Limb (tissue), 2 donors: ENCODE measurements around the gene PXT1.
"Not testable (repeated sequence)": the region's sequence is repeated elsewhere in the genome, so short reads cannot be mapped to it uniquely, and the experiment has no call there.

Source experiments
- DNase-seq, 2 donors: peaks; one replicate each; pipeline ENCODE4 v3.0.0-alpha.2; 2016; ENCODE audit errors: extremely low spot score in 2 of 2

PXT1 gene

GRCh38 chr6:36368921-36369865, 73.5 kb downstream of the PXT1 start:
- no peak for DNase-seq

GRCh38 chr6:36368421-36368820, 74.2 kb downstream of the PXT1 start:
- DNase-seq: no peak

DNA sequence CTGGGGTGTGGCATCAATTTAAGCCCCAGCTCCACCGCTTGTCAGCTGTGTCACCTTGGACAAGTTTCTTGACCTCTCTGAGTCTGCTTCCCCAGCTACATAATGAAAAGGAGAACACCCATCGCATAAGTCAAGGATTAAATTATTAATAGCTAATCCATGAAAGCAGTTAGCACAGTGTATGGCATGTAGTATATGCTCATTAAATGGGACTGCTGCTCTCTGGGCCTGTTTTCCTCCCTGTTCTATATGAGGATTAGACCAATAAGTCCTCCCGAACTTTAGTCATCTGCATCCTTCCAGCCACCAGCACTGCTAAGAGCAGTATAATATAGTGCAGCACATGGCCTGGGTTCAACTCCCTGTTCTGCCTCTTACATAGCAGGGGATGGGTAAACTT, 74.9 kb downstream of the PXT1 start:
- DNase-seq: no peak

DNA sequence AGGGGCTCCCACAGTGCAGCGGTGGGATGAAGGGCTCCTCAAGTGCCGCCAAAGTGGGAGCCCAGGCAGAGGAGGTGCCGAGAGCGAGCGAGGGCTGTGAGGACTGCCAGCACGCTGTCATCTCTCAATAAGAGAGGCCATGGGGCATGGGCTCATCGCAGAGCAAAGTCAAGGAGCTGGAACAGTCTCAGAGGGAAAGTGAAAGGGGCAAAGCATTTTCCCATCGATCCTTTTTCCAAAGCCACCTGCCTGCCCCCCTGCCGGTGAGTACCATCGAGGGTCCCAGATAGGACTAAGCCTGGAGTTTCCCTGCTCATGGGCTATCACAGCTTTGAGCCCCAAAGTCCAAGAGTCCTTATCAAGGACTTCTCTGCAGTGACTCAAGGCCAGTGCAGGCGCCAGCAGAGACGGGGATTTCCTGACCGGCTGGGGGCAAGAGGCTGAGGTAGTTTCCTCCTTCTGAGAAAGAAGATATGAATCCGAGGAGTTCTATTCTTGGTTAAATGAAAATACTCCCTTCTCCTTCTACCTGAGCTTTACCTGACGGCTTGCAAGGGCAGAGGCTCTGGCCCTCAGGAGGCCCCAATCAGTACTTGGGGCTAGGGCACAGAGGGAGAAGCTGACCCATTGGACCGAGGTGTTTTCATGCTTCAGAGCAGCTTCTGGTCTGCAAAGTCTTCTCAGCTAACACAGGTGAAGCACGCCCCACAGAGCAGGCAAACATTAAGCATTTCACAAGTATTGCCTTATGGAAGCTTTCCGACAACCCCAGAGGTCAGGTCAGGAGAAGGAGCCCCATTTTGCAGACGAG, 77.8 kb downstream of the PXT1 start:
- DNase-seq: no peak

GRCh38 chr6:36364061-36364635, 78.5 kb downstream of the PXT1 start:
- not testable (repeated sequence) for DNase-seq

- not testable (repeated sequence) for DNase-seq
Observed at GRCh38 chr6:36363371-36363752, 79.3 kb downstream of the PXT1 start.

- no peak for DNase-seq
Observed at GRCh38 chr6:36362551-36363370, 79.9 kb downstream of the PXT1 start.

- DNase-seq: no peak
Observed at GRCh38 chr6:36361071-36361470, 81.6 kb downstream of the PXT1 start.

DNA sequence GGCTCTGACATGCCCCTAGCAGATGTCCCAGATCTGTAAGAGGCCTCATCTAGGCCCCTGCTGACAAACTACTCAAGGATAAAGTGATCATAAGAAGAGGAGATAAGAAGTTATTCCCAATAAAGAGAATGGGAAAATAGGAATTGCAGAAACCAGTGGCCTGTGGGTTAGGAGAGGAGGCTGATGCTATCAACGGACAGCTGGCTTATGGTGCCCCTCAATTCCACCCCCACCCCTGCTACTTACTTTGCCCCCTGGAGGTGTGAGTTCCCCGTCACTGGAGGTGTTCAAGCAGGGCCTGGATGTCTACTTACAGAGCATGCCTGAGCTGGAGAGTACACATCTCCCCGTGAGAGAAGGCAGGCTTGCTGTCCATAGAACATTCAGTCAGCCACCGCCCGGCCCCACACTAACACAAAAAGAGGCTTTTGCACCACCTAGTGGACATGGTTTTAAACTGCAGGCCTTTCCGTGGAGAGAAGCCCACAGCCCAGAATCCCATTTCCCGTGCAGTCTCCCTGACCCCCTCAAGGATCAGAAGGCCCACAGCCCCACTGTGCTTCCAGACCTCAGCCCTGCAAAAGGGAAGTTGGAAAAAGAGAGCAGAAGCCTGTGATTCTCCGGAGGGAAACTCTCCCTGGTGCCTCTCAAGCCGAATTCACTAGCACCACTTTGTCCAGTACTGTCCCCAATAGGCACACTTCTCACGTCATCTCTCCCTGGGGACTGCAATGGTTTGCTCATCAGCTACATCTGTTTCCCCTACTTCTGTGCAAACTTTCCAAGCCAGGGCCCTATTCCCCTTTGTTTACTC, 82.2 kb downstream of the PXT1 start:
- peak; percentile 84 to 85 for DNase-seq

DNA sequence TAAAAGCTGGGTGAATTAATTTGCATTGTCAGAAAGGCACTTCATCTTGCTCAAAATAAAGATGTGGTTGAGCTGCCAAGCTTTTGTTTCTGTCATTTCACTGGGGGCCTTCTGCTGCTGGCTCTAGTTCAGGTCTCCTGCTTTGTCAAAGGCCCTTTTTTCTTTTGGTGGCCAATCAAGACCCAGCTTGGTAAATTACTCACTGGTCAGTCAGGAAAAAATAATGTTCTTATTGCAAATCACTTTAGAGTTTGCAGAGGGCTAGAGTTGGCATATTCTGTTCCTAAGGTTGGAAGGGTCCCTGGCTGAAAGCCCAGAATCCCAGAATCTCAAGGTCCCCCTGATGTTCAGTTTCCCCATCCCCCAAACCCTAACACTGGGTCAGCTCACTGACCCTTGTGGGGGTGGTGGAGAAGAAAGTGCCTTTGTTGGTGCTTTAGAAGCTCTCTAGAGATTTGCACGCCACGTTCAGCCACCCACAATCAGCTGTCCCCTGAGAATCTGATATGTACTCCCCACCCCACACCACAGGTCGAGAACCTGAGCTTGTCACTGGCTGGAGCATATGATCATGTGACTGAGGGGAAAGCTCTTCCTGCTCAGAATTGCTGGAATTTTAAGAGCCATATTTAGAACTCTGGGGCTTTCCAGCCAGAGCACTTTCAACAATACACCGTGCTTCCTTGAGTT, 84.3 kb downstream of the PXT1 start:
- no peak for DNase-seq

DNA sequence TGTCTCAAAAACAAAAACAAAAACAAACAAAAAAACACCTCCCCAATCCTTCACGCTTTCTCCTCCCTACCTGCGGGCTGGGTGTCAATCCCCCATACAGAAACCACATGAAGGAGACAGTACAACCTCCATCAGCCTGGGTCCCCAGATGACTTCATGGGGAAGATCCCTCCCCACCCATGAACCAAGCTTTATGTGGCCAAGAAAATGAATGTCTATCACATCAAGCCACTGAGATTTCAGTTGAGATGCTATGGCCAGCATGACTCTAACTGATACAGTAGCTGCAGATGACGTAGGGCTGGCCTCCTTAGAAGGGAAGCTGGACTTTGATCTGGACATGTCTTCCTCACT, 84.8 kb downstream of the PXT1 start:
- no peak for DNase-seq

- no peak for DNase-seq
Observed at GRCh38 chr6:36355819-36356218, 86.8 kb downstream of the PXT1 start.

- no peak for DNase-seq
Observed at GRCh38 chr6:36353411-36353915, 89.2 kb downstream of the PXT1 start.

DNA sequence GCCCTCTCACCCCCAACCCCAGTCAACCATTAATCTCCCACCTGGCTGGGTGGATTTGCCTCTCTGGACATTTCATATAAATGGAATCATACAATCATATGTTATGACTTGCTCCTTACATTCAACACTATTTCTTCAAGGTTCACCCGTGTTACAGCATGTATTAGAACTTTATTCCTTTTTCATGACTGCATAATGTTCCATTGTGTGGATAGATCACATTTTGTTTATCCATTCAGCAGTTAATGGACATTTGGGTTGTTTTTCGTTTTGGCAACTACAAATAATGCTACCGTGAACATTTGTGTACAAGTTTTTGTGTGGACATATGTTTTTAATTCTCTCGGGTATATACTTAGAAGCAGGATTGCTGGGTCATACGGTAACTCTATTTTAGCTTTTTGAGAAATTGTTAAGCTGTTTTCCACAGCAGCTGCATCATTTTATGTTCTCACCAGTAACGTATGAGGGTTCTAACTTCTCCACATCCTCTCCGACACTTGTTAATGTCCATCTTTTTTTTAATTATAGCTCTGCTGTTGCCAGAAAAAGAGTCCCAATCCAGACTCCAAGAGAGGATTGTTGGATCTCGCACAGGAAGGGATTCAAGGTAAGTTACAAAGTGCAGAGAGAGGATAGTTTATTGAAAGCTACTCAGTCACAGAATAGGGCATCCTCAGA, 90.0 kb downstream of the PXT1 start:
- no peak for DNase-seq

DNA sequence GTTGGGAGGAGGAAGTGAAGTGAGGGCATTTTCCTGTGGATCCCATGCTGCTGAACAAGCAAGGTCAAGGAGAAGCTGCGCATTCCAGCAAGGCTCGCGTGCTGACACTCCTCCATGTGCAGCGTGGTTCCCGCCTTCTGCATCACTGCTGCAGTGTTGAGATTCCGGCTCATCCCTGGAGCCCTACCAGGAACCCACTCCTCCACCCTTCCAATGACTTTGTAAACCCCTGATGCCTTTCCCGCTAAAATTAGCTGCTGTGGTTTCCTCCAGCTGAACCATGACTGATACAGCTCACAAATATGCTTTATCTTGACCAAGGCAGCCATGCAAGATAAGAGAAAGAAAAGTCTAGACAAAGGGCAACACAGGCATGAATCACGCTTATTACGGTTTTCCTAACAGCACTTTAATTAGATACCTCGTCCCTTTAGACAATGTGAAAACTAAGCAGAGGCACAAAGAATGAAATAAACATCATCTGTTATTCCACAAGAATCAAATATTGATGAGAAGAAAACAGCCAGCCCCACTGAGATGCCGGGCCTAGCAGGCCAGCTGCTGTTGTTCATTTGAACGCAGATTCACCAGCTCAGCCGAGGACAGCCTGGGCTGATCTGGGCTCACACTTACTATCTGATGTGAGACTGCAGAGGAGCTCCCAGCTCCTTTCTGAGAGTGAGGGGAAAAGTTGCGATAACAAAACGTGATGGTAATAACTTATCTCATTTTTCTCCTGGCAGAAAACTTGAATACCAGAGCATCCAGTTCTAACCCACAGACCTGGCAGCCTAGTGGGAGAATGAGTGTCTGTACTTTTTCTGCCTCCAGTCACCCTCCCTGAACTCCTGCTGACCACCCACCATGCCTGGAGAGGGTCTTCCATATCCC, 91.7 kb downstream of the PXT1 start:
- DNase-seq: no peak

GRCh38 chr6:36350082-36350481, 92.6 kb downstream of the PXT1 start:
- no peak for DNase-seq

DNA sequence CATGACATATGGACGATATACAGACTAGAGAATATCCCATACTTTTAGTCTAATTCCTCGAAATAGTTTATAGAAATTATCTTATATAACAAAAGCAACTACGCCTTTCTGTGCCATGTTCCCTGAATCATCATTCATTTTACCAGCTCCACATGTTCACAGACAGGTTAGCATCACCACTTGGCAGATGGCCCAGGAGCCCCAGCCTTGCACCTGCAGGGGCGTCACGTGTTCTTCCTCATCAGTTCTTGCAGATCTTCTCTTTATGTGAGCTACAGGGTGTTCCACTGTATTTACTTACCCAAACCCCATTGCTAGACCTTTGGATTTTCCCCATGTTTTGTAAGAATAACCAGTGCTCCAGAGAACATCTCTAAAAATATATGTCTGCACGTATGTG, 93.4 kb downstream of the PXT1 start:
- DNase-seq: no peak

DNA sequence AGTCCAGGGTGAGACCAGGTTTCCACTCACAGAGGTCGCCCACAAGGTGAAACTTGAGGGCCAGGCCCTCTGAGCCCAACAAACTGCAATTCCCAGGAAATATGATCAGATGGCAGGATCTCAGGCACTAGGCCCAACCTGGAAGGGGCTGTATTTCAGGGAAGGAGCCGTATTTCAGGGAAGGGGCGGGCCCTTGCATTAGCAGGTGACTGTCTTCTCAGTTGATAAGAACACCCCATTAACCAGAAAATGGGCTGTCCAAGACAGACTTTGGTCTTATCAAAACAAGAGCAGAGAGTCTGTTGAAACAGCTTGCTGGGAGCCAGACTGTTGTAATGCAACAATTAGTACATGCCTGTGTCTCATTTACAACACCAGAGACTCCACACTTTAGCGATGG, 95.0 kb downstream of the PXT1 start:
- DNase-seq: no peak
